GM11168 (cell line): Measurements from ENCODE around the gene LYZL6.

Experiments used
- in situ Hi-C: fragments of 300-500 bp; cut with MboI; formaldehyde crosslinking; loops from one replicate; pipeline ENCODE4 v1.12.0; 2022; ENCODE audit warnings: low sequenced_read_pairs; ENCODE audit not compliant: unreplicated experiment

LYZL6 gene, protein sequence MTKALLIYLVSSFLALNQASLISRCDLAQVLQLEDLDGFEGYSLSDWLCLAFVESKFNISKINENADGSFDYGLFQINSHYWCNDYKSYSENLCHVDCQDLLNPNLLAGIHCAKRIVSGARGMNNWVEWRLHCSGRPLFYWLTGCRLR

DNA sequence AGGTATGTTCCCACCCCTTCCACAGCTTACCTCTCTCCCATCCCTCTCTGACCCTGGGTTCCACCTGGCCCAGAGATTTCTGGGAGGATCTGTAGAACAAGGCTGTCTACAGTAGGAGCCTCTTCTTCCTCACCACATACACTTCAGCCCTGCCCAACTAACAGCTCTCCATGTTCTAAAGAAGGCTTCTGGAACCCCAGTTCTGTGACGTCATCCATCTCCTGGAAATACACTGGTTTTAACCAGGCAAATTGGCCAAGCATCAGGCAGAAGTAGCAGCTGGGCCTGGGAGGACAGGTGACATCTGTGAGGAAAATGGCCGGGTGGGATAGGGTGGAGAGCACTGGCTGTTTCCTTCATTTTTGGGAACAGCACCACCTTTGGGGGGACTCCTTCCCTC, at the start of gene LYZL6:
Gene LYZL6 (minus strand): TSS at position 177 of the 400 bp plus-strand sequence. CDS start 4,357 bp downstream, outside the sequence.
- in situ Hi-C loops = no loop called here

DNA sequence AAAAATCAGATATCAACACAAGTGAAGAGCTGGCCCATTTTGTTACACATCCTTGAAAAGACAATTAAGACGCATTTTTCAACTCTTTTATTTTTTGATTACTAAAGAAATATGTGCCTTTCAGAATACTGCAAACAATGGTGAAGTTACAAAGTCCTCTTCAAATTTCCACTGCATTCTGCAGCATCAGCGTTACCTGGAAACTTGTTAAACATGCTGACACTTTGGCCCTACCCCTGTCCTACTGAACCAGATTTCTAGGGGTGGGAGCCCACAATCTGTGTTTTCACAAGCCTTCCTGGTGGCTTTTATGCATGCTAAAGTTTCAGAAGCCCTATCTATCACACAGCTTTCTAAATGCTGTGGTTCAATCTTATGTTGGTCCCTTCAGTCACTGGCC, 47.6 kb upstream of the LYZL6 start:
- in situ Hi-C loops = no loop called here

- in situ Hi-C loops = no loop called here
These were observed 44.7 kb upstream of the LYZL6 start for GRCh38 chr17:35988164-35988563.

DNA sequence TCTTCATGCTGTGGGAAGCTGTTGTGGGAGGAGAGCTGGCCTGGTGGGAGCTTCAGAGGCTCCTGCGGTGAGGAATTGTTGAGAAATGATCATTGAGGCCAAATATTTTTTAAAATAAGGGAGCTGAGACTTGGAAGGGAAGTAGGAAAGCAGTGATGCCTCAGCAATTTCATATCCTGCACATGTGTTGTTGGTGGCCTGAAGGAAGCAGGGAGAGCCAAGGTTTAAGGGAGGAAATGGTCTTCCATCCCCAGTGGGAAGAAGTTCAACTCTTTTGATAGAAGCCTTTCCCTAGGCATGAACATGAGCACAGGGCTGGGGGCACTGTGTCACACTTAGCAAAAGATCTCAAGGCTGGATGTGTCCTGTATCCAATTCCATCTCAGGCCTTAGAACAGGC, 43.1 kb upstream of the LYZL6 start, which contains the start of gene CCL14:
Gene CCL14 (minus strand): TSS at position 87 of the 400 bp plus-strand sequence. CDS start 80 bp downstream, at position 7.
- in situ Hi-C loops = no loop called here

DNA sequence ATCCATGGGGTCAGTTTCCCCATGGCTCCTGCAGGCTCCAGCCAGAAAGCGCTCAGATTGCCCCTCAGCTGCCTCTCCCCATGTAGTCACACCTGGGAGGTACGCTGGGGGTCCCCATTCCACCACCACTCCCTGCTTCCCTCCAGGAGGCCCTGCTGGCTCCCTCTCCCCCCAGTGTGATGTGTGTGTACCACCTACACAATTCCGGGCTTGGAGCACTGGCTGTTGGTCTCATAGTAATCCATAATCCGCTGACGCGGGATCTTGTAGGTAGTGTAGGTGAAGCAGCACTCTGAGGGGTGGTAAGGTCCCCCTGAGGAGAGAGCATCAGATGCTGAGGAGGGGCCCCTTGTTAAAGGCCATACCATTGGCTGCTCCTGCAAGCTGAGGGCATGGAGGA, 40.6 kb upstream of the LYZL6 start:
- in situ Hi-C loops = no loop called here

GRCh38 chr17:35982409-35983191, 39.1 kb upstream of the LYZL6 start:
- in situ Hi-C loops = no loop called here

DNA sequence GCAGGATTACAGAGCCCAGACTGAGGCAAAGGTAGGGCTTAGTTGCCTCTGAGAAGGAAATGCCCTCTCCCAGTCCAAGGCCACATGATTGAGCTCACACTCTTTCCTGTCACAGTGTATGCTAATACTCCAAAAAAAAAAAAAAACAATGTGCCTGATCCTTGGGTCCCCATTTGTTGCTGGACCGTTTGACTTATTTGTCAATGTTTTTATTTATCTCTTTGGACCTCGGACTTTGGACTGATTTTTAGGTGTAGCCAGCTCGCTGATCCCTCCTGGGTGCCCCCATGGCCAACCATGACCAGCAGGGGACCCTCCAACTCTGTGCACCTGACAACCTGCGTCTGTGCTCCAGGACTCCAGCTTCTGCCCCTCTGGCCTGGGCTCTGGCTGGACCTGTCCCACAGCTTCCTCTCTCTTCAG, 38.4 kb upstream of the LYZL6 start:
- in situ Hi-C loops = no loop called here

DNA sequence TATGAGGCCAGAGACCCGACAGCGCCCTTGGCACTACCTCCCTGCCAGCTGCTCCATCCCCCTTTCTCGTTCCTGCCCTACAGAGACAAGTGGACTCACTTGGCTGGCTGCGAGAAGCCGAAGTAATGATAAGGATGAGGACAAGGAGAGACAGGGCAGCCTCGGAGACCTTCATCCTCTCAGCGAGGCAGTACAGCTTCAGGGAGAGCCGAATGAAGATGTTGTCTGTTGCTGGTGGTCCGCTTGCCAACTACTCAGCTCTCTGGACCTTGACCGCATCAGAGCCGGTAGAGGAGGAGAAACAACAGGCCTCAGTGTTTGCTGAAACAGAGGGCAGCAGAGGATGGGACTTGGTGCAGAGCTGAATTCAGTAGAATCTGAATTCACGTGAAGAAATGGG, 37.7 kb upstream of the LYZL6 start, which contains the start of gene CCL16:
Gene CCL16 (minus strand): TSS at position 252 of the 400 bp plus-strand sequence. CDS start 77 bp downstream, at position 175.
- in situ Hi-C loops = no loop called here

DNA sequence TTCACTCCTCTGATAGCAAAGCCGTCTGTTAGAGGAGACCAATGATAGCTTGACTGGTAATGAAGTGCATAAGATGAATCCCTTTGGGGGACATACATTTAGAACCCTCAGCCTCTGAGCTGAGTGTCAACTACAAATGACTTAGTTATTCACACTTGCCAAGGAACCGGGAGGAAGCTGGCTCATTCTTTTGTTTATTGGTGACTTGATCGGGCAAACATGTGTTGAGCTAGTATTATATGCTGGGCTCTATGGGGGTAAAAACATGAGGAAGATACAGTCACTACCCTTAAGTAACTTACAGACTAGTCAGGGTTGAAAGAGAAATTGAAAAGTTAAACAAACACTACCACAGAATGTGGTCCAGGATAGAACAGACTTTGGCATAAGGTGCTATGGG, 34.8 kb upstream of the LYZL6 start:
- in situ Hi-C loops = loop anchor here (10.0 kb wide), 3 partner anchors 96 to 506 kb away; partner anchors contain the start of genes CCL4L2 and ZNHIT3

- in situ Hi-C loops = loop anchor here (10.0 kb wide), 3 partner anchors 97 to 507 kb away; partner anchors contain the start of genes CCL4L2 and ZNHIT3
These were observed 34.0 kb upstream of the LYZL6 start for GRCh38 chr17:35977509-35977908.

DNA sequence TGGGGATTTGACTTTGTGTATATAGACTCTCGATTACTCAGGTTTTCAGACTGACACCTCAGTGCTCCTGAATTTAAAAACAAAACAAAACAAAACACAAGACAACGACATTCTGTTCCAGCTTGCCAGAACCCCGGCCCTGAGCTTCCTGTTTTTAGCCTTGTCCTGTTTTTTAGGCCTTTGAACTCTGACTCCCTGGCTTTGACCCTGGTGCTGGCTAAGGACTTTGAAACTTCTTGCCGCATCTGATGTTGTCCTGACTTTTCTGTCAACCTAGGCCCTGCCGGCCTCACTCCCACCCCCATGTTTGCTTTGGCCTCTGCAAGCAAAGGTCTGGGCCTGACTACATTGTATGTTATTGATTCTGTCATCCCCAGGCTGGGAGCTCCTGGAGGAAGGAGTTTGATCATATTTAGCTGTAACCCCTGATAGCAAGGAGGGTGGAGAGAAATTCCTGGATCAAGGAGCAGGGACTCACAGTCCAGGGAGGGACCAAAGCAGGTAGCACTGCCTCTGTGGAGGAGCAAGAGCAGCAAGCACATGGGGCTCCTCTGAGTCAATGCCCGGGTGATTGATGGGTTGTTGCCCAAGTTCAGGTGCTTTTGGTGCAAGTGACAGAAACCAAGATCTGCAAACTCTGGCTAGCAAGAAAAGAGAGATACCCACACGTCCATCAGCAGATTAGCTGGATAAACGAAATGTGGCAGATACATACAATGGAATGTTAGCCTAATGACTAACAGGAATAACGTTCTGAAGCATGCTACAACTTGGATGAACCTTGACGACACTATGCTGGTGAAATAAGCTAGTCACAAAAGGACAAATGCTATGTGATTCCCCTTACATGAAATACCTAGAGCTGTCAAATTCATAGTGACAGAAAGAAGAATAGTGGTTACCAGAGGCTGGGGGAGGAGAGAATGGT, 30.1 kb upstream of the LYZL6 start:
- in situ Hi-C loops = loop anchor here (5.0 to 10.0 kb wide), 4 partner anchors 101 to 511 kb away; partner anchors contain the start of genes CCL4L2 and ZNHIT3

- in situ Hi-C loops = loop anchor here (5.0 to 10.0 kb wide), 4 partner anchors 102 to 512 kb away; partner anchors contain the start of genes CCL4L2 and ZNHIT3
These were observed 29.4 kb upstream of the LYZL6 start for GRCh38 chr17:35972945-35973332.

DNA sequence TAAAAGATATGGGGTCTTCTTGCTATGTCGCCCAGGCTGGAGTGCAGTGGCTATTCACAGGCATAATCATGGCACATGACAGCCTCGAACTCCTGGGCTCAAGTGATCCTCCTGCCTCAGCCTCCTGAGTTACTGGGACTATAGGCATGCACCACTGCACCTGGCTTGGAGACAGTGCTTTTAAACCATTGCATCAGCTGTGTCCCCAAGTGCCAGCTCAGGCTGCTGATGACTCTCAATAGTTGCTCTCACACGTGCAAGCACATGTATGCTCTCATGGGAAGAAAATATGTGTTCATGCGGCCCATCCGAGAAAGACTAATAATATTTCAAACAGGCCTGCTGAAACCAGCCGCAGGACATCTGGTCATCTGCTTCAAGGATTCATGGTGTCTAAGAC, 29.0 kb upstream of the LYZL6 start:
- in situ Hi-C loops = loop anchor here (5.0 to 10.0 kb wide), 4 partner anchors 102 to 512 kb away; partner anchors contain the start of genes CCL4L2 and ZNHIT3

- in situ Hi-C loops = loop anchor here (5.0 to 10.0 kb wide), 4 partner anchors 103 to 513 kb away; partner anchors contain the start of genes CCL4L2 and ZNHIT3
These were observed 28.6 kb upstream of the LYZL6 start for GRCh38 chr17:35972066-35972465.

DNA sequence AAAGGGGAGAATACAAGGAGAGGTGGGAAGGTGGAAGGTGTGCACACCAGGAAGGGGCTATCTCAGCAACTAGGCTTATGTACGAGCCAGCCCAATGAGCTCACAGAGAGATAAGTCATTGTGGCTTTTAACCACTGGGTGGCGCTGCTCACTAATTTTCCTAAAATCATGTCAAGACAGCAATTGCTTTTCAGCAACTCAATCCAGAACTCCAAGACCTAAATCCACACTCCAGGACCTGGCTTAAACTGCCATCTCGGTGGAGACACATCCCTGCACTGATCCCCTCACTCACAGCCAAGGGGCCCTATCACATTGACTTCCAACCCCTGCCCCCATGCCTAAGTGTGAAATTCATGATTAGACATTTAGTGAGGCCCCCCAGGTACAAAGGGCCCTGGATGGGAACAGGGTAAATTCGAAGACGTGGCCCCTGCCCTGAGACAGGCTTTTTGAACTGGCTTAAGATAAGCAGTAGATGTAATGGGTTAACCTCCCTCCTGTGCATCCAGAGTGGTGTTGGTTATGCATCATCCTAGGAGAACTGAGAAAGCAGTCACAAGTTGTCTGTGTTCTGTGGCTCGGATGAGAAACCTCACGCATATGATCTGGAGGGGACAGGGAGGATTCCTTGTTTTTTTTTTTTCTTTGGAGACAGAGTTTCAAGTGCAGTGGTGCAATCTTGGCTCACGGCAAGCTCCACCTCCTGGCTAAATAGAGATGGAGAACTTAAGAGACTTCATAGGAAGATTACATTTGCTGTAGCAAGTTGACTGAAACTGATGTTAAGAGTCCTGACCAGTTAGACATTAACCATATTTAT, 26.3 kb upstream of the LYZL6 start:
- in situ Hi-C loops = loop anchor here (5.0 to 10.0 kb wide), 4 partner anchors 105 to 515 kb away; partner anchors contain the start of genes CCL4L2 and ZNHIT3

DNA sequence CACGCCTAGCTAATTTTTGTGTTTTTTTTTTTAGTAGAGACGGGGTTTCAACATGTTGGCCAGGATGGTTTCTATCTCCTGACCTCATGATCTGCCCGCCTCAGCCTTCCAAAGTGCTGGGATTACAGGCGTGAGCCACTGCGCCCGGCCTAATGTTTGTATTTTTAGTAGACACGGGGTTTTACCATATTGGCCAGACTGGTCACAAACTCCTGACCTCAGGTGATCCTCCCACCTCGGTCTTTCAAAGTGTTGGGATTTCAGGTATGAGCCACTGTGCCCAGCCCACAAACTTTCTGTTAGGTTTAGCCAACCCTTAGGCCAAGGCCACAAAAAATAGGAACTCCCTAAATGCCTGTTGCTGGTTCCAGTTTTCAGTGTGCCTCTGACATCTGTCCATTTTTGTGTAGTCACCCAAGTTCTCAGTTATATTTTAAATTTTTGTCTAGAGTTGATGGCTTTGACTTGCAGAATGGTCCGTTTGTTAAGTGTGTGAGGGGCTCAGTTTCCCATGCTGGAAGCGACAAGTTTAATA, 25.1 kb upstream of the LYZL6 start:
- in situ Hi-C loops = no loop called here

DNA sequence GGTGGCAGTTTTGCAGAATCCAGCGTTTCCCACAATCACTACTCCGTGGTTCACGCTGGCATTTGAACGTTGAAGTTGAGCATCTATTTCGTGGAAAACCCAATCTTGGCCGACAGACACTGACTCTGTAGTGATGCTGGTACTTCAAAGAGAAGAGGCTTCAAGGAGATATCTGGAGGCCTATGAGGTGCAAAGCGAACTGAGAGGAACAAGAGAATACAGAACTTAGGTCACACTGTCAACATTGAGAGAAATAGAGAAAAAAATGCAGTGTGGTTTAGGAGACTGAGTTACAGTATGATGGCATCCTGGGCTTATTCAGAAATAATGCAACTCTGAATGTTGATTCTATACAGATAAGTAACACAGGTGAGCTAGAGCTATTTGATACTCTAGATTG, 21.8 kb upstream of the LYZL6 start:
- in situ Hi-C loops = no loop called here

DNA sequence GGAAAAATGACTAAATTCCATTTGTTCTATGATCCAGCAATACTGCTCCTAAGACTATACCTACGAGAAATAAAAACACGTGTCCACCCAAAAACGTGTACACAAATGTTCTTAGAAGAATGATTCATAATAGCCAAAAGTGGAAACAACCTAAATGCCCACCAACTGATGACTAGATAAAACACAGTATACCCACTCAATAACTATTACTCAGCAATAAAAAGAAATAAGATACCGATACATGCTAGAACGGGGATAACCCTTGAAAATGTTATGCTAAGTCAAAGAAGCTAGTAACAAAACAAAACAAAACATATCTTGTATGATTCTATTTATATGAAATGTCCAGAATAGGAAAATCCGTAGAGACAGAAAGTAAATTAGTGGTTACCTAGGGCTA, 20.1 kb upstream of the LYZL6 start:
- in situ Hi-C loops = no loop called here

DNA sequence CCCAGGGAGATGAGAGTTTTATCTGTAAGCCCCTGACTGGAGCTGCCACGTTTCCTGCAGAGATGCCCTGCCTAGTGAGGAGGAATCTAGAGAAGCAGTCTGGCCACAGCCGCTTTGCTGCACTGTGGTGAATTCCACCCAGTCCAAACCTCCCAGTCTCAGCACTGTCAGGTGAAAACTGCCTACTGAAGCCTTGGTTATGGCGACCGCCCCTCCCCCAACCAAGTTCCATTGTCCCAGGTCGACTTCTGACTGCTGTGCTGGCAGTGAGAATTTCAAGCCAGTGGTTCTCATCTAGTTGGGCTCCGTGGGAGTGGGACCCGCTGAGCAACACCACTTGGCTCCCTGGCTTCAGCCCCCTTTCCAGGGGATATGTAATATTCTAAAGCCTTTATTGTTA, 10.2 kb upstream of the LYZL6 start:
- in situ Hi-C loops = no loop called here
